ENCODE data around the gene SYNJ1.
"Not testable (repeated sequence)": the region's sequence is repeated elsewhere in the genome, so short reads cannot be mapped to it uniquely, and the experiment has no call there.

The SYNJ1 gene

GRCh38 chr21:32748529-32748928 lies 20.7 kb upstream of the SYNJ1 start:
- no peak overlapping the region for H3K4me3 ChIP-seq (ENCODE audit: low read length)
- TF ChIP-seq CTCF (conservative IDR thresholded peaks at IDR 0.05; ENCODE audit: low read depth, low read length) = no peak
- DNase-seq (ENCODE audit: low read depth) = no peak

- DNase-seq (ENCODE audit: low read depth) = no peak
- no peak overlapping the region for H3K4me3 ChIP-seq (ENCODE audit: low read length)
- TF ChIP-seq CTCF (conservative IDR thresholded peaks at IDR 0.05; ENCODE audit: low read depth, low read length) = no peak
These were observed 19.6 kb upstream of the SYNJ1 start for GRCh38 chr21:32747396-32747795.

GRCh38 chr21:32746711-32747110 lies 18.9 kb upstream of the SYNJ1 start:
- H3K4me3 ChIP-seq (ENCODE audit: low read length); DNase-seq (ENCODE audit: low read depth): not testable (repeated sequence)

GRCh38 chr21:32742396-32742795 lies 14.6 kb upstream of the SYNJ1 start:
- no peak overlapping the region for H3K4me3 ChIP-seq (ENCODE audit: low read length)
- no peak for TF ChIP-seq CTCF (conservative IDR thresholded peaks at IDR 0.05; ENCODE audit: low read depth, low read length)
- DNase-seq (ENCODE audit: low read depth) = no peak

- no peak for DNase-seq (ENCODE audit: low read depth)
- TF ChIP-seq CTCF (conservative IDR thresholded peaks at IDR 0.05; ENCODE audit: low read depth, low read length) = no peak
- no peak overlapping the region for H3K4me3 ChIP-seq (ENCODE audit: low read length)
These were observed 13.5 kb upstream of the SYNJ1 start for GRCh38 chr21:32741336-32741735.

- no peak overlapping the region for H3K4me3 ChIP-seq (ENCODE audit: low read length)
- TF ChIP-seq CTCF (conservative IDR thresholded peaks at IDR 0.05; ENCODE audit: low read depth, low read length) = no peak
- DNase-seq (ENCODE audit: low read depth) = no peak
These were observed 12.1 kb upstream of the SYNJ1 start for GRCh38 chr21:32739946-32740345.

GRCh38 chr21:32736083-32736482 lies 8.3 kb upstream of the SYNJ1 start:
- H3K4me3 ChIP-seq (ENCODE audit: low read length); DNase-seq (ENCODE audit: low read depth): not testable (repeated sequence)

- no peak for TF ChIP-seq CTCF (conservative IDR thresholded peaks at IDR 0.05; ENCODE audit: low read depth, low read length)
- no peak for DNase-seq (ENCODE audit: low read depth)
These were observed 7.7 kb upstream of the SYNJ1 start for GRCh38 chr21:32735524-32735923.

More at GRCh38 chr21:32735524-32735923, 7.7 kb upstream of the SYNJ1 start:
- H3K4me3 ChIP-seq (ENCODE audit: low read length) = no peak overlapping the region
